Astrocyte of the spinal cord (primary cell): ENCODE results near the gene GRHL1.

Source experiments
- DNase-seq: peaks from one replicate; pipeline ENCODE4 v3.0.0; 2011; ENCODE audit warnings: low read depth, low spot score
- H3K4me3 ChIP-seq: 2 replicates; pipeline ENCODE4 v1.5.1; 2011; ENCODE audit warnings: low read depth, mild to moderate bottlenecking, low read length, moderate library complexity
- CTCF ChIP-seq: IDR thresholded peaks from 2 replicates; pipeline ENCODE4 v1.5.1; 2012; ENCODE audit warnings: low read depth, mild to moderate bottlenecking, low read length, inconsistent platforms
- in situ Hi-C: cut with HindIII; loops from 2 replicates; pipeline ENCODE4 v1.10.0; 2017; ENCODE audit warnings: low sequenced_read_pairs

GRHL1 gene

DNA sequence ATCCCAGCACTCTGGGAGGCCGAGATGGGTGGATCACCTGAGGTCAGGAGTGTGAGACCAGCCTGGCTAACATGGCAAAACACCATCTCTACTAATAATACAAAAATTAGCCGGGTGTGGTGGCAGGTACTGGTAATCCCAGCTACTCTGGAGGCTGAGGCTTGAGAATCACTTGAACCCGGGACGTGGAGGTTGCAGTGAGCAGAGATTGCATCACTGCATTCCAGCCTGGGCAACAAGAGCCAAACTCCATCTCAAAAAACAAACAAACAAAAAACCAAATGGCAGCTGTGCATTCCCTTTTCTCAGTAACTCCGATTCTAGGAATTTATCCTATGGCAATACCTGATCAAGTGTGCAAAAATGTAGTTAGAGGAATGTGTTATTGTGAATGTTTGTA is 4.7 kb upstream of the GRHL1 start:
- DNase-seq = no peak
- in situ Hi-C loops = no loop called here
- H3K4me3 ChIP-seq = no peak overlapping the region
- TF ChIP-seq CTCF = no peak

- no peak overlapping the region for H3K4me3 ChIP-seq
- in situ Hi-C loops = no loop called here
- TF ChIP-seq CTCF = no peak
- no peak for DNase-seq
Observed at GRCh38 chr2:9948721-9949120, 2.8 kb upstream of the GRHL1 start.

DNA sequence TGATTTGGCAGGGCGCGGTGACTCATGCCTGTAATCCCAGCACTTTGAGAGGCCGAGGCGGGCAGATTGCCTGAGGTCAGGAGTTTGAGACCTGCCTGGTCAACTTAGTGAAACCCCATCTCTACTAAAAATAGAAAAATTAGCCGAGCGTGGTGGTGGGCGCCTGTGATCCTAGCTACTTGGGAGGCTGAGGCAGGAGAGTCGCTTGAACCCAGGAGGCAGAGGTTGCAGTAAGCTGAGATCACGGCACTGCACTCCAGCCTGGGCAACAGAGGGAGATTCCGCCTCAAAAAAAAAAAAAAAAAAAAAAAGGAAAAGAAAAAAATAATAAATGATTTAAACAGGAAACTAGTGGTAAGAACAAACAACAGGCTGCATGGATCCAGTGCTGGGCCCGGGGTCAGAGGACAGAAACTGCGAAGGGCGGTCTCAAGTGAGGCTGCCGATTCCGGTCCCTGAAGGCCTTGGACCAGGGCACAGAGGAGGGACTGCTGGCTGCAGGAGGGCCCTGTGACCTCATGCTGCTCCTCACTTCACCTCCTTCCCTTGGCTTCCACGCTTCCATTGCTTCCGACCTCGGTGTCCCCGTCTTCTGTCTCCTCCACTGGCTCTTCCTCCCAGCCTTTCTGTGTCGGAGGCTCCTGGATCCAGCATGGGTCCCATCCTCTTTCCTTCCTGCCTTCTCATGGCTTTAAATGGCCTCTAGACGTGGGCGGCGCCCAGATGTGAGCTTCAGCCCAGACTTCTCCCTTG is 2.1 kb upstream of the GRHL1 start:
- no peak overlapping the region for H3K4me3 ChIP-seq
- in situ Hi-C loops = no loop called here
- no peak for TF ChIP-seq CTCF
- no peak for DNase-seq

GRCh38 chr2:9949992-9950520 is 1.4 kb upstream of the GRHL1 start:
- TF ChIP-seq CTCF = no peak
- no peak for DNase-seq
- no peak overlapping the region for H3K4me3 ChIP-seq
- in situ Hi-C loops = no loop called here

GRCh38 chr2:9950521-9951271 is 797 bp upstream of the GRHL1 start:
- no peak for TF ChIP-seq CTCF
- DNase-seq = no peak
- in situ Hi-C loops = no loop called here
- H3K4me3 ChIP-seq = peak overlapping the region; percentile 40

GRCh38 chr2:9951272-9951521 is 296 bp upstream of the GRHL1 start:
- H3K4me3 ChIP-seq = peak overlapping the region; percentile 40
- DNase-seq = no peak
- in situ Hi-C loops = no loop called here
- no peak for TF ChIP-seq CTCF
